K562 (cell line): ENCODE results near the gene EGFL6. TPM values are rescaled to one million over a fixed set of nuclear protein-coding genes. Genes with fewer than 3 reads are reported as not detected.

Source experiments
- CTBP1 ChIP-seq: fragments of 450-650 bp; IDR thresholded peaks from 2 replicates; pipeline ENCODE4 v1.6.1; 2016; ENCODE audit warnings: borderline replicate concordance
- CXXC5 ChIP-seq: fragments of 250-450 bp; sonication (Bioruptor Pico); IDR thresholded peaks from 2 replicates; pipeline ENCODE4 v1.8.0; 2022; ENCODE audit warnings: inconsistent platforms, mild to moderate bottlenecking, moderate library complexity
- DEAF1 ChIP-seq: fragments of 450-650 bp; formaldehyde crosslinking; IDR thresholded peaks from 2 replicates; pipeline ENCODE4 v1.4.0; 2020; ENCODE audit warnings: mild to moderate bottlenecking, moderate library complexity
- ERF ChIP-seq: fragments of 450-650 bp; formaldehyde crosslinking; IDR thresholded peaks from 2 replicates; pipeline ENCODE4 v1.4.0; 2020; ENCODE audit warnings: mild to moderate bottlenecking, mixed read lengths
- HDGF ChIP-seq: fragments of 450-650 bp; IDR thresholded peaks from 2 replicates; pipeline ENCODE4 v1.6.1; 2016
- MGA ChIP-seq: fragments of 450-650 bp; IDR thresholded peaks from 2 replicates; pipeline ENCODE4 v1.6.1; 2016; ENCODE audit warnings: mild to moderate bottlenecking, moderate library complexity
- NCOA1 ChIP-seq: fragments of 450-650 bp; IDR thresholded peaks from 2 replicates; pipeline ENCODE4 v1.6.1; 2016; ENCODE audit warnings: low read depth
- PHF20 ChIP-seq: fragments of 450-650 bp; IDR thresholded peaks from 2 replicates; pipeline ENCODE4 v1.6.1; 2018; ENCODE audit not compliant: partially characterized antibody
- POLR2B ChIP-seq: fragments of 450-650 bp; IDR thresholded peaks from 2 replicates; pipeline ENCODE4 v1.6.1; 2018; ENCODE audit warnings: low read depth; ENCODE audit not compliant: partially characterized antibody
- POLR3G ChIP-seq: IDR thresholded peaks from 2 replicates; pipeline ENCODE4 v1.6.1; 2011; ENCODE audit not compliant: insufficient read length, insufficient replicate concordance; ENCODE audit errors: extremely low read depth
- SP1 ChIP-seq: sonication (generic); formaldehyde crosslinking; IDR thresholded peaks from 2 replicates; pipeline ENCODE4 v1.8.1; 2022; ENCODE audit warnings: mild to moderate bottlenecking, missing genetic modification reagents
- STAT5A ChIP-seq: IDR thresholded peaks from 2 replicates; pipeline ENCODE4 v1.6.1; 2012; ENCODE audit warnings: low read length, inconsistent platforms, borderline replicate concordance
- TEAD1 ChIP-seq, 2 experiments: fragments of 450-650 bp in 1 of 2; sonication (generic) in 1 of 2; formaldehyde crosslinking; IDR thresholded peaks; 2 replicates each; pipeline versions ENCODE4 v1.4.0 to v1.8.0; 2020 to 2022; ENCODE audit warnings: mild to moderate bottlenecking in 2 of 2, missing genetic modification reagents in 1 of 2
- ZNF764 ChIP-seq: fragments of 250-450 bp; sonication (Bioruptor Pico); IDR thresholded peaks from 2 replicates; pipeline ENCODE4 v1.4.0; 2020; ENCODE audit warnings: low read depth, mild to moderate bottlenecking, moderate library complexity
- ZNF79 ChIP-seq: fragments of 250-450 bp; sonication (Bioruptor Pico); IDR thresholded peaks from 2 replicates; pipeline ENCODE4 v1.4.0; 2020; ENCODE audit warnings: low read depth, mild to moderate bottlenecking, moderate library complexity
- polyA plus RNA-seq, 8 experiments: library from polyadenylated mRNA; depleted of rRNA in 4 of 8; stranded (reverse) in 5 of 8; unstranded in 3 of 8; fragments of >200 nt; fragmentation: Nextera tagmentation in 2 of 8; fragmentation: Illumina TruSeq in 1 of 8; extraction: Ambion mirVana in 2 of 8; extraction: Trizol in 1 of 8; gene quantifications; 2 replicates each; pipeline versions ENCODE4 v1.2.1 to v1.2.3, GENCODE V29; 2011 to 2014; ENCODE audit warnings: inconsistent platforms in 1 of 8, missing spikeins in 1 of 8
- total RNA-seq, 7 experiments: library from RNA; depleted of rRNA in 6 of 7; stranded (reverse); fragments of >200 nt in 6 of 7; fragmentation: Illumina TruSeq in 2 of 7; extraction: Trizol in 2 of 7; gene quantifications; 2 replicates each; pipeline versions ENCODE4 v1.2.1 to v1.2.3, GENCODE V29; 2011 to 2021; ENCODE audit warnings: low replicate concordance in 1 of 7

EGFL6 gene
- total and polyA plus RNA-seq, 9 of the 15 experiments (the other 6 are each of a cell fraction or from before 2014, with no cell fraction given) = 0.01 TPM; not detected in 8

GRCh38 chrX:13652850-13653693, 83.7 kb downstream of the EGFL6 start, which contains the start of gene TCEANC (continued):
- TF ChIP-seq MGA (peak; percentile 66), POLR2B (peak; percentile 71), HDGF (no peak), DEAF1 (CRISPR knock-in tag) (no peak), CTBP1 (peak; percentile 81), STAT5A (no peak), ZNF764 (CRISPR knock-in tag) (no peak), PHF20 (peak; percentile 41), NCOA1 (peak; percentile 24; the same call in 1 of the 2 replicates), CXXC5 (CRISPR knock-in tag) (peak; percentile 54), ZNF79 (CRISPR knock-in tag) (no peak), SP1 (CRISPR knock-in tag) (peak; percentile 59; the same call in 1 of the 2 replicates), TEAD1 (CRISPR knock-in tag; IDR thresholded peaks at IDR 0.05) (peak in 1 of 2 experiments; percentile 49; a peak in 1 of 4 replicates), ERF (no peak), POLR3G (no peak)
